Activated gamma-delta T cell (primary cell): ENCODE results near the gene AKR1D1.
"Not testable (repeated sequence)": the region's sequence is repeated elsewhere in the genome, so short reads cannot be mapped to it uniquely, and the experiment has no call there.

Source experiments
- DNase-seq: peaks from one replicate; lab custom pipeline; 2025; lab: John Stamatoyannopoulos, UW

AKR1D1 gene

GRCh38 chr7:138122162-138122561, 45.9 kb downstream of the AKR1D1 start:
- no peak for DNase-seq

GRCh38 chr7:138125119-138125518, 48.9 kb downstream of the AKR1D1 start:
- DNase-seq = no peak

- DNase-seq = no peak
Measured at GRCh38 chr7:138125598-138126111, 49.4 kb downstream of the AKR1D1 start.

GRCh38 chr7:138126928-138127327, 50.7 kb downstream of the AKR1D1 start:
- no peak for DNase-seq

GRCh38 chr7:138127996-138128395, 51.7 kb downstream of the AKR1D1 start:
- DNase-seq = no peak

- no peak for DNase-seq
Measured at GRCh38 chr7:138129551-138130165, 53.4 kb downstream of the AKR1D1 start.

GRCh38 chr7:138137423-138138171, 61.3 kb downstream of the AKR1D1 start:
- no peak for DNase-seq

GRCh38 chr7:138138244-138138643, 62.0 kb downstream of the AKR1D1 start:
- DNase-seq = no peak

GRCh38 chr7:138142583-138143201, 66.4 kb downstream of the AKR1D1 start:
- no peak for DNase-seq

GRCh38 chr7:138144958-138145357, 68.7 kb downstream of the AKR1D1 start:
- DNase-seq = no peak

- DNase-seq = not testable (repeated sequence)
Measured at GRCh38 chr7:138146221-138146620, 70.0 kb downstream of the AKR1D1 start.

- DNase-seq = not testable (repeated sequence)
Measured at GRCh38 chr7:138146757-138147734, 70.8 kb downstream of the AKR1D1 start.

GRCh38 chr7:138151731-138152577, 75.7 kb downstream of the AKR1D1 start:
- DNase-seq = no peak

- DNase-seq = no peak
Measured at GRCh38 chr7:138154661-138155060, 78.4 kb downstream of the AKR1D1 start.

GRCh38 chr7:138157702-138158101, 81.4 kb downstream of the AKR1D1 start:
- DNase-seq = no peak

- DNase-seq = no peak
Measured at GRCh38 chr7:138158739-138159528, 82.7 kb downstream of the AKR1D1 start.

- DNase-seq = no peak
Measured at GRCh38 chr7:138161600-138162081, 85.4 kb downstream of the AKR1D1 start.

GRCh38 chr7:138162236-138162635, 86.0 kb downstream of the AKR1D1 start:
- no peak for DNase-seq

GRCh38 chr7:138163800-138164199, 87.5 kb downstream of the AKR1D1 start:
- DNase-seq = no peak

GRCh38 chr7:138164804-138165203, 88.5 kb downstream of the AKR1D1 start:
- DNase-seq = no peak
